ENCODE results near the gene GALNT2.

Gene GALNT2

GRCh38 chr1:230119340-230119739 lies 52.3 kb downstream of the GALNT2 start:
- Histone ChIP-seq H4K20me1 (ENCODE audit: low read depth, low read length) (no peaks in the 10 kb centered on the region), H3K27me3 (ENCODE audit: low read length) (no peaks in the 10 kb centered on the region), H3K79me2 (ENCODE audit: insufficient read depth, low read length) (no peaks in the 10 kb centered on the region), H3K4me3 (ENCODE audit: insufficient read depth, low read length, poor library complexity, severe bottlenecking) (no peak overlapping the region), H3K4me2 (ENCODE audit: low read depth, low read length, poor library complexity, severe bottlenecking) (no peak overlapping the region), H3K27ac (ENCODE audit: low read depth, low read length) (no peak overlapping the region), H3K36me3 (ENCODE audit: low read length) (no peaks in the 10 kb centered on the region), H3K9me3 (ENCODE audit: insufficient read depth, low read length) (no peaks in the 10 kb centered on the region), H2AFZ (ENCODE audit: low read depth, low read length, severe bottlenecking) (no peak overlapping the region), H3K9me2 (replicated peaks; ENCODE audit: insufficient read depth, low read length) (no peaks in the 10 kb centered on the region), H3F3A (ENCODE audit: insufficient read depth) (peaks cover 14% of the 10 kb centered on the region), H3K9ac (ENCODE audit: low read length) (no peak overlapping the region)
- TF ChIP-seq EZH2phosphoT487 (conservative IDR thresholded peaks at IDR 0.05; ENCODE audit: low read length), result no peak
- no peak for TF ChIP-seq CTCF (IDR thresholded peaks at IDR 0.05; ENCODE audit: insufficient read depth, low read length, poor library complexity, severe bottlenecking)

- H3F3A ChIP-seq (ENCODE audit: insufficient read depth), result peaks cover 14% of the 10 kb centered on the region
- H3K9me3 ChIP-seq (ENCODE audit: insufficient read depth, low read length), result no peaks in the 10 kb centered on the region
- no peak overlapping the region for H2AFZ ChIP-seq (ENCODE audit: low read depth, low read length, severe bottlenecking)
- H3K4me2 ChIP-seq (ENCODE audit: low read depth, low read length, poor library complexity, severe bottlenecking), result no peak overlapping the region
- no peak overlapping the region for H3K9ac ChIP-seq (ENCODE audit: low read length)
- H3K36me3 ChIP-seq (ENCODE audit: low read length), result no peaks in the 10 kb centered on the region
- H3K9me2 ChIP-seq (replicated peaks; ENCODE audit: insufficient read depth, low read length), result no peaks in the 10 kb centered on the region
- H3K4me3 ChIP-seq (ENCODE audit: insufficient read depth, low read length, poor library complexity, severe bottlenecking), result no peak overlapping the region
- TF ChIP-seq EZH2phosphoT487 (conservative IDR thresholded peaks at IDR 0.05; ENCODE audit: low read length), result no peak
- no peak for TF ChIP-seq CTCF (IDR thresholded peaks at IDR 0.05; ENCODE audit: insufficient read depth, low read length, poor library complexity, severe bottlenecking)
- H3K27ac ChIP-seq (ENCODE audit: low read depth, low read length), result no peak overlapping the region
- no peaks in the 10 kb centered on the region for H3K79me2 ChIP-seq (ENCODE audit: insufficient read depth, low read length)
- no peaks in the 10 kb centered on the region for H3K27me3 ChIP-seq (ENCODE audit: low read length)
- H4K20me1 ChIP-seq (ENCODE audit: low read depth, low read length), result no peaks in the 10 kb centered on the region
These were observed 53.4 kb downstream of the GALNT2 start for GRCh38 chr1:230120289-230120920.

GRCh38 chr1:230120921-230121381 lies 53.9 kb downstream of the GALNT2 start:
- peaks cover 14% of the 10 kb centered on the region for H3F3A ChIP-seq (ENCODE audit: insufficient read depth)
- H3K4me3 ChIP-seq (ENCODE audit: insufficient read depth, low read length, poor library complexity, severe bottlenecking), result no peak overlapping the region
- no peak for TF ChIP-seq EZH2phosphoT487 (conservative IDR thresholded peaks at IDR 0.05; ENCODE audit: low read length)
- no peaks in the 10 kb centered on the region for H3K9me2 ChIP-seq (replicated peaks; ENCODE audit: insufficient read depth, low read length)
- no peaks in the 10 kb centered on the region for H3K79me2 ChIP-seq (ENCODE audit: insufficient read depth, low read length)
- no peak overlapping the region for H3K9ac ChIP-seq (ENCODE audit: low read length)
- no peaks in the 10 kb centered on the region for H4K20me1 ChIP-seq (ENCODE audit: low read depth, low read length)
- H3K4me2 ChIP-seq (ENCODE audit: low read depth, low read length, poor library complexity, severe bottlenecking), result no peak overlapping the region
- no peaks in the 10 kb centered on the region for H3K9me3 ChIP-seq (ENCODE audit: insufficient read depth, low read length)
- H2AFZ ChIP-seq (ENCODE audit: low read depth, low read length, severe bottlenecking), result no peak overlapping the region
- no peaks in the 10 kb centered on the region for H3K27me3 ChIP-seq (ENCODE audit: low read length)
- H3K36me3 ChIP-seq (ENCODE audit: low read length), result no peaks in the 10 kb centered on the region
- H3K27ac ChIP-seq (ENCODE audit: low read depth, low read length), result peak overlapping the region; percentile 34; the same call in 1 of the 2 replicates

GRCh38 chr1:230121950-230122349 lies 54.9 kb downstream of the GALNT2 start:
- H2AFZ ChIP-seq (ENCODE audit: low read depth, low read length, severe bottlenecking), result no peak overlapping the region
- H3F3A ChIP-seq (ENCODE audit: insufficient read depth), result peaks cover 14% of the 10 kb centered on the region
- no peaks in the 10 kb centered on the region for H3K27me3 ChIP-seq (ENCODE audit: low read length)
- no peaks in the 10 kb centered on the region for H4K20me1 ChIP-seq (ENCODE audit: low read depth, low read length)
- no peaks in the 10 kb centered on the region for H3K9me2 ChIP-seq (replicated peaks; ENCODE audit: insufficient read depth, low read length)
- no peak for TF ChIP-seq CTCF (IDR thresholded peaks at IDR 0.05; ENCODE audit: insufficient read depth, low read length, poor library complexity, severe bottlenecking)
- TF ChIP-seq EZH2phosphoT487 (conservative IDR thresholded peaks at IDR 0.05; ENCODE audit: low read length), result no peak
- peak overlapping the region; percentile 89 for H3K27ac ChIP-seq (ENCODE audit: low read depth, low read length)
- peak overlapping the region; percentile 61 for H3K4me2 ChIP-seq (ENCODE audit: low read depth, low read length, poor library complexity, severe bottlenecking)
- no peak overlapping the region for H3K4me3 ChIP-seq (ENCODE audit: insufficient read depth, low read length, poor library complexity, severe bottlenecking)
- H3K9me3 ChIP-seq (ENCODE audit: insufficient read depth, low read length), result no peaks in the 10 kb centered on the region
- no peaks in the 10 kb centered on the region for H3K36me3 ChIP-seq (ENCODE audit: low read length)
- H3K9ac ChIP-seq (ENCODE audit: low read length), result no peak overlapping the region
- no peaks in the 10 kb centered on the region for H3K79me2 ChIP-seq (ENCODE audit: insufficient read depth, low read length)
